GM13976 (cell line): ENCODE measurements around the gene PALS2.

Experiments used
- DNase-seq: peaks from one replicate; pipeline ENCODE4 v3.0.0; 2012; ENCODE audit warnings: low spot score
- in situ Hi-C: fragments of 300-500 bp; cut with MboI; formaldehyde crosslinking; loops from one replicate; pipeline ENCODE4 v1.12.0; 2022; ENCODE audit warnings: low sequenced_read_pairs, mixed read lengths, inconsistent platforms; ENCODE audit not compliant: unreplicated experiment
- TF ChIP-seq, protein P1 (sequence below): IDR thresholded peaks from 2 replicates; pipeline ENCODE4 v1.5.1; 2012; ENCODE audit warnings: borderline replicate concordance, mild to moderate bottlenecking; ENCODE audit not compliant: insufficient read depth; ENCODE audit errors: extremely low read depth, missing control alignments, control extremely low read depth

The PALS2 gene

DNA sequence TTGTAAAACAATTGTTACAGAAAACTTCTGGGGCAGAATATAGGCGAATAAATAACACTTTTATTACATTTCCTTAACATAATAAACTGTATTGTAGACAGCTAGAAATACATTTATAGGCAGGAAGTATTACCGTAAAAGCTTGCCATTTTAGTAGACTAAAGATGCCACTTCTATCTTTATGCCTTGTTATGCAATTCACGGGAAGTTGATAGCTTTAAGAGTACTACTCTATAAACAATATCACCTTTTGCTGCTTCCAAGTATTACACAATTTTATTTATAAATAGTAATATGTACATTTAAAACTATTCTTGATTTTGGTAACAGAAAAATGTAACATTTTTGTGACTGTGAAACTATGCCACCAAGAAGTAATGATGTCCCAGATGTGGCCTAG, 37.9 kb downstream of the PALS2 start:
- TF ChIP-seq, protein P1, sequence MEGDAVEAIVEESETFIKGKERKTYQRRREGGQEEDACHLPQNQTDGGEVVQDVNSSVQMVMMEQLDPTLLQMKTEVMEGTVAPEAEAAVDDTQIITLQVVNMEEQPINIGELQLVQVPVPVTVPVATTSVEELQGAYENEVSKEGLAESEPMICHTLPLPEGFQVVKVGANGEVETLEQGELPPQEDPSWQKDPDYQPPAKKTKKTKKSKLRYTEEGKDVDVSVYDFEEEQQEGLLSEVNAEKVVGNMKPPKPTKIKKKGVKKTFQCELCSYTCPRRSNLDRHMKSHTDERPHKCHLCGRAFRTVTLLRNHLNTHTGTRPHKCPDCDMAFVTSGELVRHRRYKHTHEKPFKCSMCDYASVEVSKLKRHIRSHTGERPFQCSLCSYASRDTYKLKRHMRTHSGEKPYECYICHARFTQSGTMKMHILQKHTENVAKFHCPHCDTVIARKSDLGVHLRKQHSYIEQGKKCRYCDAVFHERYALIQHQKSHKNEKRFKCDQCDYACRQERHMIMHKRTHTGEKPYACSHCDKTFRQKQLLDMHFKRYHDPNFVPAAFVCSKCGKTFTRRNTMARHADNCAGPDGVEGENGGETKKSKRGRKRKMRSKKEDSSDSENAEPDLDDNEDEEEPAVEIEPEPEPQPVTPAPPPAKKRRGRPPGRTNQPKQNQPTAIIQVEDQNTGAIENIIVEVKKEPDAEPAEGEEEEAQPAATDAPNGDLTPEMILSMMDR, result no peak
- in situ Hi-C loops, result no loop called here
- DNase-seq, result no peak

DNA sequence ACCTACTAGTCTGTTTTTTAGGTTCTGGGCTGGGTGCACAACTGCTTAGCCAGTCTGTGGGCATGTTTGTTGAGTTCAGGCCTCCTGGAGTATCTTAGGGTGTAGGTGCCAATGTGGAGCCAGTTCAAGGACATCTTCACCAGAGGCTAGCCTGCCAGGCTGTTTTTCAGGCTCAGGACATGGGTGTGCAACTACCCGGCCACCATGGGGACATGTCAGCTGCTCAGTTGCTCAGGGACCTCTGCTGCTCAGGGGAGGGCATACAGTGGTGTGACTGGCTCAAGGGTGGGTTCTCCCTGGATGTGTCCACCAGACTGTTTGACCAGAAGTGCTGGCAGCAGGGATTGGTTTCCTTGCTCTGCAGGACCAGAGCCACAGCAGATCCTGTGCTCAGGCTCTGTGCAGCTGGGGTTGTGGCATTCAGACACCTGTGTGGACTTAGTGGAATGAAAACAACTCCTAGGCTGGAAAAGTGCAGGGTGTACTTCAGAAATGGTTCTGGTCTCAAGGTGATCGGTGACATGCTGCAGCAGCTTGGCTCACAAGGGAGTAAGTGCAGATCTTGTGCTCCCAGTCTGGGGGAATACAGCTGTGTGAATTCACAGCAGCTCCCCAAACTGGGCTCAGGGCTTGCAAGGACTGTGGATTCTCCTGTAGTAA, 44.8 kb downstream of the PALS2 start:
- TF ChIP-seq, protein P1, result no peak
- DNase-seq, result no peak
- in situ Hi-C loops, result no loop called here

DNA sequence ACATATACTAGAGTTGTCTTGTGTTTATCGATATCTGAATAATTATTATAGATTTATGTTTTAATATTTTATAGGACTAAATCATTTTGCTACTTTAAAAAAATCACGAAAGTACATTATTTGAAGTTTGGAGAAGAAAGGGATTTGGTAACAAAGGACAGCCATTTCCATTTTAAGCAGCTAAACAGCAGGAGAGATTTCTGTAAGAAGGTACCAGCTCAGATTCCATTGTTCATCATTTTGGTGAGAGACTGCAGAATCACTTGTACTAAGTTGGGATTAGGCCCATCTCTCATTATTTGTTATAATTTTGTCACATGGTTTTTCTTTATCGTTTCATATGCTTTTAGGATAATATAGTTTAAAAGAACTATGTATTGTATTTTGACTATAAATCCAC, 46.7 kb downstream of the PALS2 start:
- TF ChIP-seq, protein P1, result no peak
- DNase-seq, result no peak

DNA sequence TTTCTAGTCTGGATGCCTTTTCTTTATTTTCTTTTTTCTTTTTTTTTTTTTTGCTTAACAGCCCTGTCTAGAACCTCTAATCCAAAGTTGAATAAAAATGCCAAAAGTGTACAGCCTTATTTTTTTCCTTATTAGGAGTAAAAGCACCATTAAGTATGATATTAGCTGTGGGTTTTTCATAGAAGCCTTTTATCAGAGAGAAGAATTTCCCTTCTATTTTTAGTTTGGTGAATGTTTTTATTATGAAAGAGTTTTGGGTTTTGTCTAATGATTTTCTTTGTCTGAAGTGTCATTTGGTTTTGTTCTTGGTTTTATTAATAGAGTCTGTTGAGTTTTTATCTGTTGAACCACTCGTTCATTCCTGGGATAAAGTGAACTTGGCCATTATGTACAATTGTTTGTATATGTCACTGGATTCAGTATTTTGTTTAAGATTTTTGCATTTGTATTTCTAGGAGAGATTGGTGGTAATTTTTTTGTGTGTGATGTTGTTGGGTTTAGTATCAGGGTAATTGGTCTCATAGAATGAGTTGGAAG, 49.5 kb downstream of the PALS2 start:
- DNase-seq, result no peak

More for the DNA sequence above, 46.7 kb downstream of the PALS2 start:
- in situ Hi-C loops, result no loop called here

More for the DNA sequence above, 49.5 kb downstream of the PALS2 start:
- TF ChIP-seq, protein P1, result no peak
- in situ Hi-C loops, result no loop called here
